DOHH2 (cell line): ENCODE measurements around the gene KCNK7.

Experiments
- CTCF ChIP-seq: fragments of 200-600 bp; sonication (generic); IDR thresholded peaks from one replicate; pipeline ENCODE4 v1.5.1; 2014; ENCODE audit warnings: antibody characterized with exemption, mild to moderate bottlenecking, low read depth, low read length; ENCODE audit not compliant: poor library complexity, severe bottlenecking
- EZH2phosphoT487 ChIP-seq: fragments of 200-600 bp; sonication (generic); IDR thresholded peaks from 2 replicates; pipeline ENCODE4 v1.6.1; 2017; ENCODE audit warnings: borderline replicate concordance, mild to moderate bottlenecking, antibody characterized with exemption, low read length, moderate library complexity, mixed read lengths

DNA sequence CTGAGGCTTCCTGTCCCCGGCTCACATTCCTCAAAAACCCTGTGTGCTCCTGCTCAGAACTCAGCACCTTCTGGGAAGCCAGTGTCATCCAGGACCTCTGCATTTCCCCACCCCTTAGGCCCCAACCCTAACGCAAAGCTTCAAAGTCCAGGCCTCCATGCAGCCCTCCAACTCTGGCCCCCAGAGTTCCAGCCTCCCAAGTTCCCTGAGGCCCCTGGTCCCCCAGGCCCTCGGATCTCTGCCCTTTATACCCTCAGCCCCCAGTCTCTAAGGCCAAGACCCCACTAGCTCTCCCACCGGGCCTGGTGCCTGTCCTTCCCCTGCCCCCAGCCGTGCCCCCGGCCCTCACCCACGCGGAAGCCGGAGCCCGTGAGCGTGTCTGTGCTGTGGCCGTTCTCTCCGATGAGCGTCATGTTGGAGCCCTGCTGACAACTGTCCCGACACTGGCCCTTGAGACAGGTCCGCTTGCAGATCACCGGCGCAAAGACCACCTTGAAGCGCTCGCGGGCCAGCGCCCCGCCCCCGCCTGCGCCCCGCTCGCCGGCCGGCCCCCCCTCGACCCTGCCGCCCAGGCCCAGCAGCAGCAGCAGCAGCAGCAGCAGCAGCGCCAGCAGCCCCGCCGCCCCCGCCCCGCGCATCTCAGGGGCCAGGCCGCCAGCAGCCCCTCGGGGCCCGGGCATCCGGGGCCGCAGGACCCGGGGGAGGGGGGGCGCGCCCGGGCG lies 38.2 kb downstream of the KCNK7 start:
- TF ChIP-seq CTCF (no peak), EZH2phosphoT487 (no peak)
